ENCODE data around the gene AMELY. TPM values are rescaled to one million over a fixed set of nuclear protein-coding genes. Genes with fewer than 3 reads are reported as not detected.
"Not testable (repeated sequence)": the region's sequence is repeated elsewhere in the genome, so short reads cannot be mapped to it uniquely, and the experiment has no call there.

Gene AMELY
- total RNA-seq, 1 donor from 2014 or later, result not detected

DNA sequence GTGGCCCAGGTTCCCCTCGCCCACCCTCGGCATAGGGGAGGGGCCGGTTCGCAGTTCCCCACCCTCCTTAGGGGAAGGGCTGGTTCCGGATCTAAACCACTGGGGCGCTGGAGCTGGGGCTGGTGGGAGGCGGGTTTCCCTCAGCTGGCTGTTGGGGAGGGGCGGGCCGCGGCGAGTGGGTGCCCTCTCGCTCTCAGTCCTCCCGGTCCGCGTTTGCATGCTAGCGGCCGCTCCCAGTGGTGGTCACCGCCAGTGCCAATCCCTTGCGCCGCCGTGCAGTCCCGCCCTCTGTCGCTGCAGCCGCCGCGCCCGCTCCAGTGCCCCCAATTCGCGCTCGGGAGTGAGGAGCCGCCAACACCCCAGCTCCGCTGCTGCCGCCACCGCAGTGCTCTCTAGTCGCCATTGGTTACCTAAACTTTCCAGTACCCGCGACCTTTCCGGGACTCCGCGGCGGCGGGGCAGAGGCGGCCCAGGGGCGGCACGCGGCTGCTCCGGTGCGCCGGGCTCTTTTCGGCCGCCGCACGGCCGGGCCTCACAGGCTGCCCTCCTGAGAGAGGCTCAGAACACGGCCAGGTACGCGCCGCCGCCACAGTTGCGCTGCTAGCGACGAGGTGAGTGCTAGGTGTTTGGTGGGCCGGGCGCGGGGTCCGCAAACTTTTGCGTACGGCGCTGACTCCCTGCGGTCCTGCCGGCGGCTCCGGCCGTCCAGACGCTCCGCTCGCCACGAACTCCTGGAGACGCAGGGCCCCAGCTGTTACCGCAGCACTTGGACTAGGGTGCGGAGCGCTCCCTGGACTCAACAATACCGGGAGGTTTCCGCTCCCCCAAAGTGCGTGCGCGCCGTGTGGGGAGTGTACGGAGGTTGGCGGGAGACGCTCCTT is 940 bp downstream of the AMELY start, which contains the start of gene TBL1Y:
Gene TBL1Y (plus strand): TSS at position 326 of the 881 bp plus-strand sequence. CDS start 114,388 bp downstream, outside the sequence.
- Histone ChIP-seq H3K9me3 (no peaks in the 10 kb centered on the region), H3K27ac (no peak within 1 kb of the TSS), H3K27me3 (no peaks in the 10 kb centered on the region), H3K4me3 (no peak within 1 kb of the TSS), H3K4me1 (no peaks in the 10 kb centered on the region), H3K36me3 (no peaks in the 10 kb centered on the region)
- intact Hi-C loops (cut with DNase I), result no loop called here
- DNase-seq (ENCODE audit: low spot score in 2 of 2), result no peak
- TF ChIP-seq, protein P1, sequence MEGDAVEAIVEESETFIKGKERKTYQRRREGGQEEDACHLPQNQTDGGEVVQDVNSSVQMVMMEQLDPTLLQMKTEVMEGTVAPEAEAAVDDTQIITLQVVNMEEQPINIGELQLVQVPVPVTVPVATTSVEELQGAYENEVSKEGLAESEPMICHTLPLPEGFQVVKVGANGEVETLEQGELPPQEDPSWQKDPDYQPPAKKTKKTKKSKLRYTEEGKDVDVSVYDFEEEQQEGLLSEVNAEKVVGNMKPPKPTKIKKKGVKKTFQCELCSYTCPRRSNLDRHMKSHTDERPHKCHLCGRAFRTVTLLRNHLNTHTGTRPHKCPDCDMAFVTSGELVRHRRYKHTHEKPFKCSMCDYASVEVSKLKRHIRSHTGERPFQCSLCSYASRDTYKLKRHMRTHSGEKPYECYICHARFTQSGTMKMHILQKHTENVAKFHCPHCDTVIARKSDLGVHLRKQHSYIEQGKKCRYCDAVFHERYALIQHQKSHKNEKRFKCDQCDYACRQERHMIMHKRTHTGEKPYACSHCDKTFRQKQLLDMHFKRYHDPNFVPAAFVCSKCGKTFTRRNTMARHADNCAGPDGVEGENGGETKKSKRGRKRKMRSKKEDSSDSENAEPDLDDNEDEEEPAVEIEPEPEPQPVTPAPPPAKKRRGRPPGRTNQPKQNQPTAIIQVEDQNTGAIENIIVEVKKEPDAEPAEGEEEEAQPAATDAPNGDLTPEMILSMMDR (IDR thresholded peaks at IDR 0.05), result no peak

DNA sequence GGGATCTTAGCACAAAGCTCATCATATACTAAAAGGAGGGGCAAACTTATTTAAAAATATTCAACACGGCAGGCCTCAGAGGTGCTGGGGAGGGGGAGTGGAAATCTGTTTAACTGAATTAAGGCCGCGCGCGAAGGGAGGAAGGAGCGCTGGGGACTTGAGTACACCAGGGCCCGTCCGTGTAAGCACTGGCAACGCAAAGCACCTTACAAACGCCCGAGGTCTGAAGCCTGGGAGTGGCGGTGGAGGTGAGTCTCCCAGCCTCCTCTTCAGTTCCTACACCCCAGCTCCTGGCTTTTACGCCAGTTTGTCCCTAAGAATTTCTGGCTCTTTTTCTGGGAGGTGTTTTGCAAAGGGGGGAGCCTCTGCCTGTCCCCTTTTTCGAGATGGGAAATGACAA is 1.7 kb downstream of the AMELY start:
- no peaks in the 10 kb centered on the region for H3K9me3 ChIP-seq
- no peaks in the 10 kb centered on the region for H3K36me3 ChIP-seq
- H3K27ac ChIP-seq, result no peak overlapping the region
- intact Hi-C loops (cut with DNase I), result no loop called here
- no peaks in the 10 kb centered on the region for H3K4me1 ChIP-seq
- DNase-seq (ENCODE audit: low spot score in 2 of 2), result no peak
- no peaks in the 10 kb centered on the region for H3K27me3 ChIP-seq
- H3K4me3 ChIP-seq, result no peak overlapping the region
- TF ChIP-seq, protein P1 (IDR thresholded peaks at IDR 0.05), result no peak

DNA sequence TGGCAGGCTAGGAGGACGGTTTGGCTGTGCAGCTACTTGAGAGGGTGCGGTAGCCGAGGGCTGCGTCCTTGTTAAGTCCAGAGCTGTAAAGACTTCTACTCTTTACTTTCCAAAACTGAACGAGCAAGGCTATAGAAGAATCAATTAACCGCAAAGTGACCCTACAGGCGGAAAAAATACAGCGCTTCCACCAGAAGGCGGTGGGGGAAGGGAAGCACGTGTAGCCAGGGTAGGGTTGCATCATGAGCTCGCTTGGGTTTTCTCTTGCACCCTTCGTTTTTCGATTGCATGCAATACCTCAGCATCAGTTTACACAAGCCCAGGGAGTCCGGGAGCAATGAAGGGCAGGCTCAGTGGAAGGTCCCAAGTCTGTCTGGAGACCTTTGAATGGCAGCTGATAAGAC is 2.4 kb downstream of the AMELY start:
- Histone ChIP-seq H3K4me1 (no peaks in the 10 kb centered on the region), H3K36me3 (no peaks in the 10 kb centered on the region), H3K4me3 (no peak overlapping the region), H3K9me3 (no peaks in the 10 kb centered on the region), H3K27ac (no peak overlapping the region), H3K27me3 (no peaks in the 10 kb centered on the region)
- TF ChIP-seq, protein P1 (IDR thresholded peaks at IDR 0.05), result no peak
- intact Hi-C loops (cut with DNase I), result no loop called here
- DNase-seq (ENCODE audit: low spot score in 2 of 2), result no peak

DNA sequence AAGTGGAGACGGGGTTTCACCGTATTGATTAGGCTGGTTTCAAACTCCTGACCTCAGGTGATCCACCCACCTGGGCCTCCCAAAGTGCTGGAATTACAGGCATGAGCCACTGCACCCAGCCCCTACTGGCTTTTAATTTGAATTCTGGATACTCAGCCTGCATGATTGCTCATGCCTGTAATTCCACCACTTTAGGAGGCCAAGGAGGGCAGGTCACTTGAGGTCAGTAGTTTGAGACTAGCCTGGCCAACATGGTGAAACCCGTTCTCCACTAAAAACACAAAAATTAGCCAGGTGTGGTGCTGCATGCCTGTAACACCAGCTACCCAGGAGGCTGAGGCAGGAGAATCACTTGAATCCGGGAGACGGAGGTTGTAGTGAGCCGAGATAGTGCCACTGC is 3.5 kb downstream of the AMELY start:
- H3K36me3 ChIP-seq; H3K9me3 ChIP-seq; H3K4me1 ChIP-seq; H3K4me3 ChIP-seq; H3K27me3 ChIP-seq; H3K27ac ChIP-seq; DNase-seq (ENCODE audit: low spot score in 2 of 2); intact Hi-C loops (cut with DNase I): not testable (repeated sequence)

DNA sequence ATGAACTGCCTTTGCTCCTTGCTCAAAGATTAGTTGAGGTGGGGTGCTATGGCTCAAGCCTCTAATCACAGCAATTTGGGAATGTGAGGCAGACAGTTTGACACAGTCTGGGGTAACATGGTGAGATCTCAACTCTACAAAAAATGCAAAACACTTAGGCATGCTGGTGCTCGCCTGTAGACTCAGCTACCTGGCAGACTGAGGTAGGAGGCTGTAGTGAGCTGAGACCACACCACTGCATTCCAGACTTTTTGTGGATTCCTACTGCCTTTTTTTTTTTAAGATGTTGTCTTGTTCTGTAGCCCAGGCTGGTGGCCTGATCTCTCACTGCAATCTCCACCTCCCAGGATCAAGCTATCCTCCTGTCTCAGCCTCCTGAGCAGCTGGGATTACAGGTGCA is 4.0 kb downstream of the AMELY start:
- TF ChIP-seq, protein P1 (IDR thresholded peaks at IDR 0.05), result no peak
- intact Hi-C loops (cut with DNase I), result no loop called here

DNA sequence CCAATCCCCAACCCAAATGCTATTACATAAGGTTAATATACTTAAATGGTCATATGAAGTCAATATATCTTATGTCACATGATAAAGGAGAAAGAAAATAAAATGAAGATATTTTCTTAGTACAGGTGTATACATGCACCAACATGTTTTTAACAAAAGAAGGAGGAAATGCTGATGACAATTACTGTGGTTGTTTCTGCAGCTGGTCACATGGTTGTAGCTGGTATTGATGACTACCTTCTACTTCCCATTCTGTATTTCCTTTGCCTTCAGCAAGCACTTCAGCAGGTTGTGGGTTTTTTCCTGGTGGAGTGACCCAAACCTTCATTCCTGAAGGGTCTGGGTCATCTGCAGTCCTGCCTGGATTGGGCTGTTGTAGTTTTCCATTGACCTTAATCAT is 9.4 kb downstream of the AMELY start:
- intact Hi-C loops (cut with DNase I), result not testable (repeated sequence)

More for the DNA sequence above, 4.0 kb downstream of the AMELY start:
- no peak for DNase-seq (ENCODE audit: low spot score in 2 of 2)
- H3K27ac ChIP-seq, result no peak overlapping the region
- no peaks in the 10 kb centered on the region for H3K4me1 ChIP-seq
- no peaks in the 10 kb centered on the region for H3K27me3 ChIP-seq
- no peaks in the 10 kb centered on the region for H3K9me3 ChIP-seq
- H3K36me3 ChIP-seq, result no peaks in the 10 kb centered on the region
- no peak overlapping the region for H3K4me3 ChIP-seq

More for the DNA sequence above, 9.4 kb downstream of the AMELY start:
- H3K36me3 ChIP-seq; H3K4me1 ChIP-seq; DNase-seq (ENCODE audit: low spot score in 2 of 2); H3K4me3 ChIP-seq; H3K27me3 ChIP-seq; H3K9me3 ChIP-seq; H3K27ac ChIP-seq: not testable (repeated sequence)

Data from ascending aorta (tissue), 2 donors.